GM21786 (cell line): ENCODE data around the gene NOTCH3.

Experiments used
- ATAC-seq: cut with Tn5 transposase; IDR thresholded peaks from one replicate; pipeline ENCODE4 v1.9.1; 2021; ENCODE audit not compliant: unreplicated experiment

Gene NOTCH3

DNA sequence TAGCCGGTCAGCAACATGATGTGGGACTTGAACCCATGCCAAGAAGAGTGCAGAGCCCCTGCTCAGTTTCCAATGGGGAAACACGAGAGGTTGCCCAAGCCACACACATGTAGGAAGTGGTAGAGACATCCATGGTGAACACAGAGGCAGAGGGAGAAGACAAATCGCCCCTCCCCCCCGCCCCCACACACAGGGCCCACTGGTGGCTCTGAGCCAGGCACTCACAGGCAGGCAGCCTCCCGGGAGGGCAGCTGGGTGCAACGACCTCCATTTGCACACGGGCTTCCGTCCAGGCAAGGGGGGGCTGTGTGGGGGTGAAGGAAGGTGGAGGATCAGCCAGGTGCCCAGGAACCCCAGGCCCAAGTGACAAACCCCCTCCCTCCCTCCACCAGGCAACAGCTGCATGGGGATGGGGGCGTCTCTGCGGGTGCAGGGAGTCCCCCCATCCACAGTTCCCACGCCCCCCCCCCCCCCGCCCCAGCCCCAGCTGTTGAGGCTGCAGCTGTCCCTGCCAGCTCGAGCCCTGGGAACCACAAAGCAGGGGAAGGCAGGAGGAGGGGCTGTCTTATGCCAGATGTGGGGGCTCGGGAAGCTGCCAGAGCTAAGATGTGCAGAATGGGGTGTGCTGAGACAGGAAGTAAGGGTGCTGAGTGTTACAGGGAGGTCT, 3.4 kb downstream of the NOTCH3 start:
- ATAC-seq: no peak

DNA sequence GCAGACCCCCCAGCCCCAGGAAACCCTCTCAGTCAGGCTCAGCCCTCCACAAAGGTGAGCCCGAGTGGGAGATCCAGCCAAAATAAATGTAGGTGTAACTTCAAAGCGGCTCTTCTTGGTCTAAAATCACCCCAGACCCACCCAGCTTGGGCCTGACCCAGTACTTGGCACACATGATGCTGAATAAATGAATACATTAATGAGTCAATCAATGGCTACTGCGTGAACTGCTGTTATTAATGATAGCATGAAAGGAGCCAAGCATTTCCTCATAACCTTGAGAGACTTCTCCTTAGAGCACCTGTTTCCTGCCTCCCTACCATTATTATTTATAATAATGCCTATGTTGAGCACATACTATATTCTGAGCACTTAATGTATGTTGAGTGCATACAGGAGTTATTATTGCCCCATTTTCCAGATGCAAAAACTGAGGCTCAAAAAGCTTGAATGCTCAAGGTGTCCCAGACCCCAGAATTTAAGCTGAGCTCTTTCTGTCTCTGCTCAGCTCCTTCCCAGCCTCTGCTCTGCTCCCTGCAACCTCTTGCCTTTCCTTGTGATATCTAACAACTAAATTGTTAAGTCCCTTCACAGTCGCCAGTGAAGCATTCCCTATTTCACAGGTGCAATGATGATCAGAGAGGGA, 4.3 kb downstream of the NOTCH3 start:
- ATAC-seq: no peak

DNA sequence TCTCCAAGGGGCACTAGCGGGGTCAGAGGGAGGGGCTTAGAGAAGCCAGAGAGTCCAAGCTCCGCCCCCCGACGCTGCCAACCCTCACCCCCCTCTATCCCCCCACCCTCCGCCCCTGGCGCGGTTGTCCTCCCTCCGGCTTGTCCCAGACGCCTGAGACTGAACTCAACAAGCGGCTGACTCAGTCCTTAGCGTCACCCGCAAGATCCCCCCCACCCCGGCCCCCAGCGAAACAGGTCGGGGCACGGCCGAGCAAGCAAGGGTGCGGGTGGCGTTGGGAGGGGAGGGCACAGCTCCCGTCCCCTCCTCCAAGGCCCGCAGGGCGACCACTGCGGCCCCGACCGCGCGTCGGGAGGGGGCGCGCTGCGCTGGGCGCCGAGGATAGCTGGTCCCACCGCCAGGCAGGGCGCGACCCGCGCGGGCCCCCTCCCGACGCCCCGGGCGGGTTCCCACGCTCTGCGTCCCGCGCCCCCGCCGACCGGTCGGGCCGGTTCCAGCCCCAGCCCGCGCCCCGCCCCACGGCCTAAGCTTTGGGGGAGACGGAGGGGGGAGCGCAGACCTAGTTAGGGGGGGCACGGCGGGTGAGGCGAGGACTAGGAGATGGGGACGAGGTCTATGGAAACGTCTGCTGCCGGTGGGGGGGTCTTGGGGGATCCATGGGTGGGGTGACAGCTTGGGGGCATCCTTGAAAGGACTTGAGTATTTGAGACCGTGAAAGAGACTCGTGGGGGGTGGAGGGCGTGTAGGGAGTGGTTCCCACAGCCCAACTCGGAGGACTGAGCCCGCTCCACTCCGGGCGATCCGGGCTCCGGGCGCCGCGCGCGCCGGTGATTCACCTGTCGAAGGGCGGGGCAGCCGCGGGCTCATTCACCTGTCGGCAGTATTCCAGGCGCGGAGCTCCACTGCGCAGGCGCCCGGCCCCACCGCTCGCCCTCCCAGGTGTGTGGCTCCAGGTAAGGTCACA, 5.1 kb downstream of the NOTCH3 start:
- no peak for ATAC-seq

DNA sequence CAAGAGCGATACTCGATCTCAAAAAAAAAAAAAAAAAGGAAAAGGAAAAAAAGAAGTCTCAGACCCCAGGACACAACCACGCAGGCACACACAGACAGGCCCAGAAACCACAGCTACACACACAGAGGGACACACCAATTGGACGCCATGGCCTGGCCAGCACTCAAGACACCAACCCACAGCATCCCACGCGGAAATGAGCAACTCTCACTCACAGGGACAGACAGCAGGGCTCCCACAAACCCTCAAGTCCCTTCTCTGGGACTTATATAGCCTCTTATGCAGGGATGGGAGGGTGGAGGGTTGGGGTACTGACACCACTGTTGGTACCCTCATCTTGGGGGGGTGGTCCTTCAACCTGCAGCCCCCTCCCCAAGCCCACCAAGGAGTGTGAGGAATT, 5.9 kb downstream of the NOTCH3 start:
- no peak for ATAC-seq

DNA sequence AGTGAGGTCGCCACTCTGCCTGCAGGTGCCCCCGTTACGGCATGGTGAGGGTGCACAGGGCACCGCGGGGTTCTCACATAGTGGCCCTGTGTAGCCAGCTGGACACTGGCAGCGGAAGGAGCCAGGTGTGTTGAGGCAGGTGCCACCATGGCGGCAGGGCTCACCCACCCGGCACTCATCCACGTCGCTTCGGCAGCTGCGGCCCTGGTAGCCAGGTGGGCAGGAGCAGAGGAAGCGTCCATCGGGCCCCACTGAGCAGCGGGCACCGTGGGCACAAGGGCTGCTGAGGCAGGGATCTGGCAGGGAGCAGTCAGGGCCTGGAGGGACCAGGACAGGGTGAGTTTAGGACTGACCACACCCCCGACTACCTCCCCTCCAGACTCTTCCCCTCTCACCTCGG, 8.8 kb downstream of the NOTCH3 start:
- ATAC-seq: no peak

DNA sequence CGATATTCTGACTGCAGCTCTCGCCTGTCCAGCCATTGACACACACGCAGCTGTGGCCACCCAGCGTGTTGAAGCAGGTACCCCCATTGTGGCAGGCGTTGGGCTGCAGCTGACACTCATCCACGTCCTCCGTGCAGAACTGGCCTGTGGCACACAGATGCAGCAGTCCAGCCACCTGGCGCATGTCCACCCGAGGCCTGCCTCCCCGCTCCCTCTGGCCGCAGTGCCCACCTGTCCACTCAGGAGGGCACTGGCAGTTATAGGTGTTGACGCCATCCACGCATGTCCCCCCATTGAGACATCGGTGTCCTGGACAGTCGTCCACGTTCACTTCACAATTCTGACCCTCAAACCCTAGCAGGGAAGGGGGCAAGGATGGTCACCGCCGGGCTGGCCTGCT, 9.3 kb downstream of the NOTCH3 start:
- ATAC-seq: no peak

DNA sequence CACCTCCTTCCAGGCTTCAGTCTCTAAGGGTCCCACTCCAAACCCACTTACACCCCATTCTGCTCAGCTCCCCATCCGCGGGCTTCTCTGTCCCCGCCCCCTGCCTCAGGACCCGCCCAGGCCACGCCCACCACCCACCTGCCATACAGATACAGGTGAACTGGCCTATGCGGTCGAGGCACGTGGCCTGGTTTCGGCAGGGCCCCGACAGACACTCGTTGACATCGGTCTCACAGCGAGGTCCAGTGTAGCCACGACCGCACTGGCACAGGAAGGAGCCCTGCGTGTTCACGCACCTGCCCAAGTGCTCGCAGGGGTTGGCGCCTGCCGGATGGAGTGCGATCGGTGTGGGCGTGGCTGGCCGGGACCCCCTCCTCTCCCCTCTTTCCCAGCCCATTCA, 11.9 kb downstream of the NOTCH3 start:
- ATAC-seq: no peak

DNA sequence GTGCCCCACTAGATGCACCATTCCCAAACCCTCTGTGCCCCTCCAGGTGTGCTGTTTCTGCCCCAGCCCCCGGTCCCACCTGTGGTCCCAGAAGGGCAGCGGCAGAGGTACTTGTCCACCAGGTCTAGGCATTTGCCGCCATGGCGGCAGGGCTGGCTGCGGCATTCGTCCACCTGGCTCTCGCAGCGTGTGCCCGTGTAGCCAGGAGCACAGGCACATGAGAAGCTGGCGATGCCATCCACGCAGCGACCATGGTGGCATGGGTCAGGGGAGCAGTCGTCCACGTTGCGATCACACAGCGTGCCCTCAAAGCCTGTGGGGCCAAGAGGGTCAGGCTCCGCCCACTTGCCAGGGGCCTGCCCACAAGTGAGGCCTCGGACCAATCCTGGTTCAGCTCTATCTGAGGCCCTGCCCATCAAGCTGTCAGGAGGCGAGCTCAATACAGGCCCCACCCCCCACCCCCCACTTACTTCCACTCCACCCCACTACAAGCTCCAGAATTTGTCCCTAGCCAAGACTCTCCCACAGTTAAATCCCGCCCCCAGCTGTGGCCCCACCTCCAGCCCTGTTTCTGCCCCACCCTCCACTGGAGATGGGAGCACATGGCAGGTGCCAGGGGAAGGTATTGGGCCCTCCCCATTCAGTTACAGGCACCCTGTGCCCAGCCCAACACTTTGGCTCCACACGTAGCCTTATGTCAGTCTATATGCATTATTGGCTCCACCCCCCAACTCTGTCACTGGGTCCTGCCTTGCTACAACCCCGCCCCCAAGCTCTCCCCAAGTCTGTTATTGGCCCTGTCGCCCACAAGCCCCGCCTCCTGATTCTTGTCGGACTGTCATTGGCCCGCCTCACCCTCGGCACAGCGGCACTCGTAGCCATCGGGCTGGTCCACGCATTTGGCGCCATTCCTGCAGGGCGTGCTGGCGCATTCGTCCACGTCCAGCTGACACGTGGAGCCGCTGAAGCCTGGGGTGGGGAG, 13.5 kb downstream of the NOTCH3 start:
- no peak for ATAC-seq

DNA sequence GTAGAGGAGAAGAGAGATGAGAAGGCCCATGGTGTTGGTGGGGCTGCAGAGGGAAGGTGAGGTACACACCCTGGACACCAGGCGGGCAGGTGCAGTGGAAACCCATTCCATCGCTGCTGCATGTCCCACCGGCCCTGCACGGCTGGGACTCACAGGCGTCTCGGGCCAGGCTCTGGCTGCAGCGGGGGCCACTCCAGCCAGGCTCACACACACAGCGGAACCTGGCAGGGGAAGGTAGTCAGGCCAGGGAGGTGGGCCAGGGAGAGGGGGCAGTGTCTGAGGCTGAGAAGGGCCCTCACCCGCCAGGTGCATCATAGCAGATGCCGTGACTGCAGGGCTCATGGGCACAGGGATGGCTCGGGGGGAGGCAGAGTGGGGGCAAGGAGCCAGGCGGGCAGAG, 15.6 kb downstream of the NOTCH3 start:
- no peak for ATAC-seq

DNA sequence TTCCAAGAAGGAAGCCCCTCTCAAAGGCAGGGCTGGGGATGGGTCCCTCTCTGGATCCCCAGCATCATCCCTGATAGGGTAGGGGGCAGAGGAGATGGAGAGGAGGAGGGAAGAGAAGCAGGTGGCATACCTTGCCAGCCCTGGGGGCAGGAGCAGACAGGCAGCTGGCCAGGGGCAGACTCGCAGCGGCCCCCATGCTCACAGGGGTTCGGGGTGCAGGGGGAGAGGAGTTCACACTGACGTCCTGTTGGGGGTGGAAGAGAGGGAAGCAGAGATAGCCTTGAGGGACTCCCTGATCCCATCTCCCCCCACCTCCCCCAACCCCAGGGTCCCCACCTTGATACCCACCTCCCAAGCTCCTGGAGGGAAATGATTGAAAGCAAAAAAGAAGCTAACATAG, 16.0 kb downstream of the NOTCH3 start:
- ATAC-seq: no peak

DNA sequence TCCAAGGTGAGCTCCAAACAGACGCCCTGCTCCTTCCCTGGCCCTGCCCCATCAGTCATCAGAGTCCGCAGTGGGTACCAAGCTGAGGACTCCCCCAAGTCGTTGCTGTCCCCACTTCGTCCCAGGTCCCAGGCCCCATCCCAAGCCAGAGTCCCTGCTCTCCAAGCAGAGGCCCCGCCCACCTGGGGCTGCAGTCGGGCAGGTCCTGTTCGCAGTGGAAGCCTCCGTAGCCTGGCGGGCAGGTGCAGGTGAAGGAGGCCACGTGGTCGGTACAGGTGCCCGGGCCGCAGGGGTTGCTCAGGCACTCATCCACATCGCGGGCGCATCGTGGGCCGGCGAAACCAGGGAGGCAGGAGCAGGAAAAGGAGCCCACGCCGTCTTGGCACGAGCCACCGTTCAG, 19.4 kb downstream of the NOTCH3 start:
- ATAC-seq: no peak

DNA sequence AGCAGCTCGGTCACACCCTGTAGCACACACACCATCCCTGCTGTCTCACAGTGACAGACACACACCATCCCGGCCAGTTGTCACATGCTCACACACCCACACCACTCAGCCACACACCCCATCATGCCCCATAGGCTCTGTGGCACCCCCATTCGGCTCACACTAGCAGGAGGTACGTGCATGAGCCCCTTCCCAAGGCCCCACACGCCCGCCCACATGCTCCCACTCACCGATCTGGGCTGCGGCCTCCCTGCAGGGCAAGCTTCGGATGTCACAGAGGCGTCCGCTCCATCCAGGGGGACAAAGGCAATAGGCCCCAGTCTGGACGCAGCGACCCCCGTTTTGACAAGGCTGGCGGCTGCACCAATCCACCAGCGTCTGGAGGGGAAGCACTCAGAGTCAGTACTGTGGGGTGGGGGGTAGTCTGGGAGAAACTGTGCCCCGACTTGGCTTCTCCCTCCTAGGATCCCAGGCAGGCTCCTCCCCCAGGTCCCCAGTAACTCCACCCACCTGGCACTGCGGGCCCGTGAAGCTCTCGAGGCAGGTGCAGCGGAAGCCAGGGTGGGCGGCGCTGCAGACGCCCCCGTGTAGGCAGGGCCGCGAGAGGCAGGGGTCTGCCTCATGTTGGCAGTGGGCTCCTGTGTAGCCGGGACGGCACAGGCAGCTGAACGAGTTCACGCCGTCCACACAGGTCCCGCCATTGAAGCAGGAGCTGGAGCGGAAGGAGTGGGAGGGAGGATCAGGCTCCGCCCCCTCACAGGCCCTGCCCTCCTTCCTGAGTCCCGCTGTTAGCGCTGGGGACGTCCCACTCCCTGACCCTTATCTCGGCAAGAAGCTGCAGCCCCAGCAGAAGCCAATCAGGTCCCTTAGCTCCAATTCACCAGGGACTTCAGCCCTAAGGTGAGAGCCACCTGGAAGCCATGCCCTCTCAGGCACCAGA, 20.1 kb downstream of the NOTCH3 start:
- ATAC-seq: no peak

DNA sequence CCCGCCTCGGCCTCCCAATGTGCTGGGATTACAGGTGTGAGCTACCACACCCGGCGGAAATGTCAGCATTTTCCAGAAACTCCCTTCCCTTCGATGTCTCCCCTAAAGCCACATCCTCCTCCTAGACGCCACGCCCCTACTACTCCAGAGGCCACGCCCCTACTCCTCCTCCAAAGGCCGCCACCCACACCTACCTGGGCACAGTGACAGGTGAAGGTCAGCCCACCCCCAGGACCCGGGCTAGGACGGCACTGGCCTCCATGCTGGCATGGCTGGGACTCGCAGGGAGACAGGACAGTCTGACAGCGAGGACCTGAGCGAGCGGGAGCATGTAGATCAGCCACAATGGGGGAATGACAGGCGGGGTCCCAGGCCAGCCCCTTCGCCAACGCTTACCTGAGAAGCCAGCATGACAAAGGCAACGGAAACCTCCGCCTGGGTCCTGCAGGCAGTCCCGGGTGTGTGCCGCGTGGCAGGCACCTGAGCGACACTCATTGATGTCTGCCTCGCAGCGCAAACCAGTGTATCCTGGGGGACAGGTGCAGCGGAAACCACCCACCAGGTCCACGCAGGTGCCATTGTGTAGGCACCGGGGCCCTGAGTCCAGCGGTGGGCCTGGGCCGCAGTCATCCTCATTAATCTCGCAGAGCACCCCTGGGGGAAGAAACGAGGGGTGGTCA, 22.0 kb downstream of the NOTCH3 start:
- ATAC-seq: no peak

DNA sequence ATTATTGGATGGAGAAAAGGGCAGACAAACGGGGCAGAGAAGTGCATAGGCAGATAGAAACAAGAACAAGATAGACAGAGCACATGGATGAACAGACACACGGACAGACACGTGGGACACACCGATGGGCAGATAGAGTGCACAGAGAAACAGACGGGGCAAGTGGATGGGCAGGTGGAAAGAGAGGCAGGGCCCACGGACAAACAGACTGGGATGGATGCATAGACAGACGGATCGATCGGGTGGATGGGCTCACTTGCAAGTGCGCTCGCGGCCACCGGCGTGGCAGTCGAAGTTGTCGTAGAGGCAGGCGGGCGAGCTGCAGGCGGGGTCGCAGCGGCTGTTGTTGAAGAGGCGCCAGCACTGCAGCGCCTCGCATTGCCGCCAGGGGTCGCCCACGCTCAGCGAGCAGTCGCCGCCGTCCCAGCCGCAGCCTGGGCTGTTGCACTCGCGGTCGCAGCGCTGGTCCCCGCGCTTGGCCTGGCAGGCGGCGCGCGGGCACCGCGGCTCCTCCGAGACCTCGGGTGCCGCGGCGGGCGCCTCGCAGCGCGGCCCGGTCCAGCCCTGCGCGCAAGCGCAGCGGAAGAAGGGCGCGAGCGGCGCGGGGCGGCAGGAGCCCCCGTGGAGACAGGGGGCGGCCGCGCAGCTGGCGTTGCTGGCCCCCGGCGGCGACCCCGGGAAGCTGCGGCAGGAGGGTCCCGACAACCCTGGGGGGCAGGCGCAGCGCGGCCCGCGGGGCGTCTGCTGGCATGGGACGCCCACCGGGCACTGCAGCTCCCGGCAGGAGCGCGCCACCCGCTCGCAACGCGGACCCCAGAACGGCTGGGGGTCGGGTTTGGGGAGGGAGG, 23.3 kb downstream of the NOTCH3 start:
- ATAC-seq: no peak

DNA sequence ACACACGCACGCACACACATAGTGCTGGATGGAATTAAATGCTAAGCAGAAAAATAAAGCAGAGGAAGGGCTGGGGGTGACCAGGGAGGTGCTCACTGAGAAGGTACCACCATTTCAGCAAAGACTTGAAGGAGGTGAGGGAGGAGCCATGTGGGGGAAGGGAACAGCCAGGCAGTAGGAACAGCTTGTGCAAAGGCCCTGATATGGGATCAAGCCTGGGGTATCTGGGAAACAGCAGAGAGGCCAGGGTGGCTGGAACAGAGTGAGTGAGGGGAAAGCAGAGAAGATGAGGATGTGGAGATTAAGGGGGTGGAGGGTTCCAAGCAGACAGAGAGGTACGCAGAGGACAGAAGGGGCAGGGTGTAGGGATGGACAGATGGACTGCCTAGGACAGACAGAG, 25.2 kb downstream of the NOTCH3 start:
- no peak for ATAC-seq

DNA sequence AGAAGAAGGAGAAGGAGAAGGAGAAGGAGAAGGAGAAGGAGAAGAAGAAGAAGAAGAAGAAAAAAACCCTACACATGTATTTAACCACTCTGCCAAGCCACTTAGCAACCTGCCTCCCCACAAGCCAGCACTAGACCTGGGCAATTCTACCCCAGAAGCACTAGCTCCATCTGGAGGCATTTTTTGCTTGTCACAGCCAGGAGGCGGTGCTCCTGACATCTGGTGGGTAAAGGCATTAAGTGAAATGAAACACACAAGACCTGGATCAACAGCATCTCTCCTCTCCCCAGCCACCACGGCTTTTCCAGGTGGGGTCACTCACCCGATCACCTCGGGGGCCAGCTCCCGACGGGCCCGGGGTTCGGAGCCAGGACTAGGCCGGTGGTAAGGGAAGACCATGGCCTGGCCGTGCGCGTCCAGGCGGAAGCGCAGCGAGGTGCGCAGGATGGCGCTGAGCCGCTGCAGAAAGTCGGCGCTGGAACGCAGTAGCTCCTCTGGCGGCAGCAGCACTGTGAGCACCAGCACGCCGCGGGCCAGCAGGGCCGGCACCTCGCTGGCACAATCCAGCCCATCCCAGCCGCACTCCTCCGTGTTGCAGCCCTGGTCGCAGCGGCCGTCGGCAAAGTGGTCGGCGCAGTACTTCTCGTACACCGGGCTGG, 26.9 kb downstream of the NOTCH3 start:
- no peak for ATAC-seq

DNA sequence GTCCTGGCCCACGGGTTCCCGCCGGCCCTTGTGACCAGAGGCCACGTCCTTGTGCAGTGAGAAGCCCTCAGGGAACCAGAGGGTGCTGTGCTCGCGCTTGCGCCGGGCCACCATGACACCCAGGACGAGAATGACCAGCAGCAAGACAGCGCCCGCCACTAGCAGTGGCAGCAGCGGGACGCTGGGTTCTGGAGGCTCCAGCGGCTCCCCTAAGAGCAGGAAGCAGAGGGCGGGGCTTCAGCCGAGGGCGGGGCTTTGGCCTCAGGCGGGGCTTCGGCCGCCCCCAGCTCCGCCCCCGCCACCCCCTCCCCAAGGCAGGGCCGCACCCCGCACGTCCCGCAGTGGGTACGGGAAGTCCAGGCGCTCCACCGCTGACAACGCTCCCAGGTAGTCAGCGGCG, 30.4 kb downstream of the NOTCH3 start:
- no peak for ATAC-seq
